HepG2 (cell line): ENCODE results near the gene DCAF7. TPM values are rescaled to one million over a fixed set of nuclear protein-coding genes. Genes with fewer than 3 reads are reported as not detected.
A peak's percentile ranks its signal among the peaks of the same experiment; 100 is the strongest.

Experiments used
- CHCHD3 ChIP-seq: sonication (generic); formaldehyde crosslinking; IDR thresholded peaks from 2 replicates; pipeline ENCODE4 v1.8.0; 2022; ENCODE audit warnings: mild to moderate bottlenecking, missing genetic modification reagents, moderate library complexity
- FOXP1 ChIP-seq, 2 experiments: fragments of 450-650 bp in 1 of 2; IDR thresholded peaks; 2 replicates each; pipeline ENCODE4 v1.6.1; 2017 to 2018; ENCODE audit warnings: antibody characterized with exemption in 1 of 2
- NR2F6 ChIP-seq, 2 experiments: IDR thresholded peaks; 2 replicates each; pipeline ENCODE4 v1.6.1; 2016; ENCODE audit warnings: antibody characterized with exemption in 1 of 2, mild to moderate bottlenecking in 1 of 2
- PHF20 ChIP-seq: sonication (generic); formaldehyde crosslinking; IDR thresholded peaks from 2 replicates; pipeline ENCODE4 v1.5.0; 2020; ENCODE audit warnings: mild to moderate bottlenecking, missing genetic modification reagents
- RERE ChIP-seq: IDR thresholded peaks from 2 replicates; pipeline ENCODE4 v1.6.1; 2016; ENCODE audit warnings: low read depth, missing genetic modification reagents, missing compliant biosample characterization
- REST ChIP-seq, 2 experiments: IDR thresholded peaks; 2 replicates each; pipeline ENCODE4 v1.6.1; 2011 to 2012; ENCODE audit warnings: low read length in 2 of 2, borderline replicate concordance in 1 of 2, low read depth in 1 of 2, mild to moderate bottlenecking in 1 of 2, moderate library complexity in 1 of 2
- ZNF263 ChIP-seq: sonication (generic); formaldehyde crosslinking; IDR thresholded peaks from 2 replicates; pipeline ENCODE4 v1.4.0; 2020; ENCODE audit warnings: missing genetic modification reagents
- ZNF547 ChIP-seq: sonication (generic); formaldehyde crosslinking; IDR thresholded peaks from 2 replicates; pipeline ENCODE4 v1.5.1; 2020; ENCODE audit warnings: mild to moderate bottlenecking, missing genetic modification reagents
- ZNF614 ChIP-seq: IDR thresholded peaks from 2 replicates; pipeline ENCODE4 v1.6.1; 2018; ENCODE audit warnings: missing biosample characterization, missing genetic modification reagents, inconsistent platforms, borderline replicate concordance
- ZNF75D ChIP-seq: sonication (generic); formaldehyde crosslinking; IDR thresholded peaks from 2 replicates; pipeline ENCODE4 v1.8.1; 2023; ENCODE audit warnings: missing genetic modification reagents, mild to moderate bottlenecking, borderline replicate concordance
- polyA plus RNA-seq, 8 experiments: library from polyadenylated mRNA; depleted of rRNA in 3 of 8; stranded (reverse) in 7 of 8; unstranded in 1 of 8; fragments of >200 nt; fragmentation: Illumina TruSeq in 4 of 8; extraction: Trizol in 4 of 8; gene quantifications; 2 replicates each; pipeline versions ENCODE4 v1.2.1 to v1.2.3, GENCODE V29; 2011 to 2016; ENCODE audit warnings: low read depth in 4 of 8, missing spikeins in 1 of 8, mixed read lengths in 1 of 8; ENCODE audit not compliant: insufficient read depth in 1 of 8
- total RNA-seq, 5 experiments: library from RNA; depleted of rRNA; stranded (reverse); fragments of >200 nt; fragmentation: Illumina TruSeq; extraction: Trizol; gene quantifications; 2 replicates each; pipeline ENCODE4 v1.2.3, GENCODE V29; 2016; ENCODE audit warnings: low read depth in 1 of 5
- TF ChIP-seq, protein P1 (sequence below): sonication (generic); formaldehyde crosslinking; IDR thresholded peaks from 2 replicates; pipeline ENCODE4 v1.4.0; 2020; ENCODE audit warnings: missing genetic modification reagents, low read depth, mild to moderate bottlenecking, borderline replicate concordance
- TF ChIP-seq, protein P2 (sequence below): sonication (generic); formaldehyde crosslinking; IDR thresholded peaks from 2 replicates; pipeline ENCODE4 v1.4.0; 2020; ENCODE audit warnings: missing genetic modification reagents

Gene DCAF7
- total and polyA plus RNA-seq, 2 of the 13 experiments (the other 11 are each of a cell fraction or from before 2014, with no cell fraction given), result 55.2 to 73.4 TPM

- peak; percentile 99 for TF ChIP-seq ZNF614 (CRISPR knock-in tag)
- TF ChIP-seq CHCHD3 (CRISPR knock-in tag), result no peak; the same call in 1 of the 2 replicates
- TF ChIP-seq, protein P1, sequence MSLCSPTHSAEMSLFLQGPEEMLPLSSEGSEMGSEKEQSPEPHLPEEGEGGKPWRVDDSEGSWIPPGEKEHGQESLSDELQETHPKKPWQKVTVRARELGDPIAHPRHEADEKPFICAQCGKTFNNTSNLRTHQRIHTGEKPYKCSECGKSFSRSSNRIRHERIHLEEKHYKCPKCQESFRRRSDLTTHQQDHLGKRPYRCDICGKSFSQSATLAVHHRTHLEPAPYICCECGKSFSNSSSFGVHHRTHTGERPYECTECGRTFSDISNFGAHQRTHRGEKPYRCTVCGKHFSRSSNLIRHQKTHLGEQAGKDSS (CRISPR knock-in tag), result peak; percentile 95; the same call in 1 of the 2 replicates
- TF ChIP-seq ZNF75D (CRISPR knock-in tag), result no peak; the same call in 1 of the 2 replicates
- TF ChIP-seq, protein P2, sequence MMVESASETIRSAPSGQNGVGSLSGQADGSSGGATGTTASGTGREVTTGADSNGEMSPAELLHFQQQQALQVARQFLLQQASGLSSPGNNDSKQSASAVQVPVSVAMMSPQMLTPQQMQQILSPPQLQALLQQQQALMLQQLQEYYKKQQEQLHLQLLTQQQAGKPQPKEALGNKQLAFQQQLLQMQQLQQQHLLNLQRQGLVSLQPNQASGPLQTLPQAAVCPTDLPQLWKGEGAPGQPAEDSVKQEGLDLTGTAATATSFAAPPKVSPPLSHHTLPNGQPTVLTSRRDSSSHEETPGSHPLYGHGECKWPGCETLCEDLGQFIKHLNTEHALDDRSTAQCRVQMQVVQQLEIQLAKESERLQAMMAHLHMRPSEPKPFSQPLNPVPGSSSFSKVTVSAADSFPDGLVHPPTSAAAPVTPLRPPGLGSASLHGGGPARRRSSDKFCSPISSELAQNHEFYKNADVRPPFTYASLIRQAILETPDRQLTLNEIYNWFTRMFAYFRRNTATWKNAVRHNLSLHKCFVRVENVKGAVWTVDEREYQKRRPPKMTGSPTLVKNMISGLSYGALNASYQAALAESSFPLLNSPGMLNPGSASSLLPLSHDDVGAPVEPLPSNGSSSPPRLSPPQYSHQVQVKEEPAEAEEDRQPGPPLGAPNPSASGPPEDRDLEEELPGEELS (CRISPR knock-in tag), result peak; percentile 86
- peak; percentile 83 for TF ChIP-seq ZNF263
- peak in 1 of 2 experiments; percentile 76; a peak in 1 of 4 replicates for TF ChIP-seq REST (IDR thresholded peaks at IDR 0.05; ENCODE audit: borderline replicate concordance in 1 of 2, low read depth in 1 of 2, low read length in 2 of 2)
- peak; percentile 58; the same call in 1 of the 2 replicates for TF ChIP-seq RERE (CRISPR knock-in tag)
- TF ChIP-seq PHF20, result peak; percentile 99
- TF ChIP-seq NR2F6 (IDR thresholded peaks at IDR 0.05), result peak; percentile 80; the same call in 1 of the 2 replicates
- peak; percentile 88 for TF ChIP-seq NR2F6 (CRISPR knock-in tag; IDR thresholded peaks at IDR 0.05)
- peak; percentile 56; the same call in 1 of the 2 replicates for TF ChIP-seq FOXP1 (IDR thresholded peaks at IDR 0.05)
- TF ChIP-seq FOXP1 (CRISPR knock-in tag; IDR thresholded peaks at IDR 0.05), result peak; percentile 80
- peak; percentile 83 for TF ChIP-seq ZNF547
Measured at GRCh38 chr17:63600569-63601438, 50.5 kb downstream of the DCAF7 start, which contains the start of gene TACO1 (continued).
